Adrenal gland (tissue), 12 donors: ENCODE measurements around the gene RALGAPB. TPM values are rescaled to one million over a fixed set of nuclear protein-coding genes. Genes with fewer than 3 reads are reported as not detected.

Source experiments
- DNase-seq, 7 donors: peaks; one replicate each; pipeline ENCODE4 v3.0.0-alpha.2; 2019 to 2020
- H3K27ac ChIP-seq, 5 donors: fragments of 200-600 bp; sonication (generic) in 4 of 5; 1 replicate in 3 of 5; 2 replicates in 2 of 5; pipeline versions ENCODE4 v1.5.1 to v1.8.0; 2016 to 2020; ENCODE audit warnings: mild to moderate bottlenecking in 1 of 5
- H3K27me3 ChIP-seq: fragments of 200-600 bp; 2 replicates; pipeline ENCODE4 v1.8.0; 2021
- H3K36me3 ChIP-seq, 2 donors: fragments of 200-600 bp; replicated peaks in 1 of 2; 1 replicate in 1 of 2; 2 replicates in 1 of 2; pipeline versions ENCODE4 v1.5.1 to v1.8.0; 2018 to 2022
- H3K4me1 ChIP-seq, 2 donors: fragments of 200-600 bp; replicated peaks in 1 of 2; 1 replicate in 1 of 2; 2 replicates in 1 of 2; pipeline versions ENCODE4 v1.5.1 to v1.8.0; 2018 to 2021
- H3K4me3 ChIP-seq, 4 donors: fragments of 200-600 bp; sonication (generic) in 3 of 4; one replicate each; pipeline ENCODE4 v1.5.1; 2016 to 2018
- H3K9me3 ChIP-seq, 3 donors: fragments of 200-600 bp; sonication (generic) in 1 of 3; replicated peaks in 1 of 3; 1 replicate in 2 of 3; 2 replicates in 1 of 3; pipeline versions ENCODE4 v1.5.1 to v1.8.0; 2016 to 2021
- CTCF ChIP-seq, 6 experiments: fragments of 450-650 bp in 4 of 6; fragments of 200-600 bp in 2 of 6; sonication (generic) in 1 of 6; IDR thresholded peaks; 1 replicate in 5 of 6; 2 replicates in 1 of 6; pipeline versions ENCODE4 v1.5.1 to v1.8.0; 2016 to 2021; ENCODE audit warnings: antibody characterized with exemption in 6 of 6, mild to moderate bottlenecking in 2 of 6, moderate library complexity in 1 of 6
- POLR2A ChIP-seq, 2 donors: fragments of 450-650 bp; IDR thresholded peaks; one replicate each; pipeline ENCODE4 v1.6.1; 2017; ENCODE audit warnings: antibody characterized with exemption in 2 of 2, mild to moderate bottlenecking in 2 of 2, moderate library complexity in 1 of 2
- WGBS, 4 donors: extraction: QIAGEN DNeasy Blood & Tissue Kit in 2 of 4; methylation state at CpG; one replicate each; pipeline versions ENCODE4 v1.1.5 to v1.1.7; 2013 to 2017; 5-methylcytosine and 5-hydroxymethylcytosine counted together
- intact Hi-C, 2 donors: fragments of 100-400 bp; cut with DNase I; formaldehyde crosslinking; loops; one replicate each; pipeline versions ENCODE4 v1.14.1 to v1.15.0; 2022 to 2023
- polyA plus RNA-seq, 3 donors: library from polyadenylated mRNA; stranded (reverse); fragments of 200-250 nt in 2 of 3; fragments of 350-450 nt in 1 of 3; fragmentation: Illumina TruSeq in 1 of 3; extraction: RNeasy Lipid Tissue Mini Kit (QIAGEN cat#74804) in 1 of 3; gene quantifications; one replicate each; pipeline ENCODE4 v1.2.3, GENCODE V29; 2013 to 2014
- total RNA-seq, 9 donors: library from RNA; depleted of rRNA in 4 of 9; stranded (reverse); fragments of >200 nt in 4 of 9; fragments of 120-200 nt in 1 of 9; fragmentation: NEBNext Ultra II Directional in 1 of 9; extraction: Animal tissue kit (Norgen Biotek cat#: 25700) in 1 of 9; gene quantifications; one replicate each; pipeline versions ENCODE4 v1.1.0 to v1.2.4, GENCODE V29; 2013 to 2023
- donor health status: healthy with polysubstance abuse.
- donor health status: Bipolar disorder and iron deficiency.
- donor health status: DM: yes; HTN: yes; CAD: no.
- donor health status: DM: no; HTN: no; CAD: no.
- donor health status: DM: no; HTN: no; CAD: no.
- donor health status: DM: yes; HTN: yes; CAD: no.

Gene RALGAPB
- total and polyA plus RNA-seq, 12 donors = 11.7 to 44.7 (median 31.7) TPM

GRCh38 chr20:38446441-38447209, 26.0 kb upstream of the RALGAPB start:
- no peaks in the 10 kb centered on the region for H3K9me3 ChIP-seq
- intact Hi-C loops = no loop called here
- no peaks in the 10 kb centered on the region for H3K27me3 ChIP-seq
- 0 to 2% (median 1%) methylated on average over 14 to 56 of the region's 56 CpGs; no CpG with 5 or more reads in 1 of the 4 donors for WGBS, 4 donors
- DNase-seq = peak; percentile 88 to 95 (median 91)
- TF ChIP-seq POLR2A (IDR thresholded peaks at IDR 0.05) (peak; percentile 72), CTCF (IDR thresholded peaks at IDR 0.05) (peak; percentile 93 to 99 (median 96))
- H3K4me1 ChIP-seq = peaks cover 5 to 10% of the 10 kb centered on the region in 2 donors
- peak overlapping the region in 4 of 5 donors; percentile 27 to 78 (median 70) for H3K27ac ChIP-seq
- H3K36me3 ChIP-seq = peaks cover 0 to 20% of the 10 kb centered on the region in 2 donors
- H3K4me3 ChIP-seq = peak overlapping the region; percentile 47 to 94 (median 79)

- Histone ChIP-seq H3K4me3 (peak overlapping the region in 3 of 4 donors; percentile 47 to 86 (median 72)), H3K27ac (peak overlapping the region in 4 of 5 donors; percentile 27 to 78 (median 70)), H3K9me3 (no peaks in the 10 kb centered on the region), H3K27me3 (no peaks in the 10 kb centered on the region), H3K4me1 (peaks cover 5 to 10% of the 10 kb centered on the region in 2 donors), H3K36me3 (peaks cover 0 to 20% of the 10 kb centered on the region in 2 donors)
- DNase-seq = no peak
- 36 to 45% (median 41%) methylated on average over 10 to 12 of the region's 12 CpGs for WGBS, 4 donors
- intact Hi-C loops = no loop called here
- TF ChIP-seq POLR2A (IDR thresholded peaks at IDR 0.05) = no peak
- TF ChIP-seq CTCF (IDR thresholded peaks at IDR 0.05) = no peak
Measured at GRCh38 chr20:38447251-38447661, 25.4 kb upstream of the RALGAPB start.

GRCh38 chr20:38447931-38448675, 24.5 kb upstream of the RALGAPB start:
- H3K9me3 ChIP-seq = no peaks in the 10 kb centered on the region
- intact Hi-C loops = no loop called here
- H3K4me3 ChIP-seq = no peak overlapping the region
- H3K27me3 ChIP-seq = no peaks in the 10 kb centered on the region
- no peak overlapping the region for H3K27ac ChIP-seq
- peaks cover 0 to 20% of the 10 kb centered on the region in 2 donors for H3K36me3 ChIP-seq
- H3K4me1 ChIP-seq = peaks cover 5 to 10% of the 10 kb centered on the region in 2 donors
- TF ChIP-seq POLR2A (IDR thresholded peaks at IDR 0.05) = no peak
- no peak for TF ChIP-seq CTCF (IDR thresholded peaks at IDR 0.05)
- DNase-seq = no peak
- 90 to 93% (median 91%) methylated on average over 10 of the region's 10 CpGs for WGBS, 4 donors

- WGBS, 4 donors = 90 to 94% (median 92%) methylated on average over 3 of the region's 3 CpGs
- H3K4me3 ChIP-seq = no peak overlapping the region
- H3K36me3 ChIP-seq = peaks cover 0 to 20% of the 10 kb centered on the region in 2 donors
- H3K4me1 ChIP-seq = peaks cover 5 to 10% of the 10 kb centered on the region in 2 donors
- H3K9me3 ChIP-seq = no peaks in the 10 kb centered on the region
- intact Hi-C loops = no loop called here
- no peak for DNase-seq
- H3K27ac ChIP-seq = no peak overlapping the region
- H3K27me3 ChIP-seq = no peaks in the 10 kb centered on the region
- no peak for TF ChIP-seq POLR2A (IDR thresholded peaks at IDR 0.05)
- TF ChIP-seq CTCF (IDR thresholded peaks at IDR 0.05) = no peak
Measured at GRCh38 chr20:38449046-38449445, 23.6 kb upstream of the RALGAPB start.
